ENCODE results near the gene CERK.

Gene CERK

DNA sequence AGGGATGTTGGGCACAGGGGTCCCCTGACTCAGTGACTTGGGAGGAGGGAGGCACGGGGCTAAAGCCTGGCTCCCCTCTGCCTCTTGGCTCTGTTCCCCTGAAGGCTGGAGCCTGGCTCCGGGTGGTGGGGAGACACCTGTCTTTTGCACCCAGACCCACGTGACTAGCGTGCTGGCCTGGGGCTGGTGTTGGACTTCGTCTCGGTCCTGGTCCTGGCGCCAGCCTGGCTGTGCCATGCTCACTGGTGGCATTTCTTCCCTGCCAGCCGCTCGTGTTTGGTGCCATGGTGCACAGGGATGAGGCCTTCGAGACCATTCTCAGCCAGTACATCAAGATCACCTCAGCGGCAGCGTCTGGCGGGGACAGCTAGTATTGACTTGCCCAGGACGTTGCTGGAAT is 61.2 kb downstream of the CERK start:
- DNase-seq = no peak

GRCh38 chr22:46676479-46676878 is 61.6 kb downstream of the CERK start:
- DNase-seq = no peak

DNA sequence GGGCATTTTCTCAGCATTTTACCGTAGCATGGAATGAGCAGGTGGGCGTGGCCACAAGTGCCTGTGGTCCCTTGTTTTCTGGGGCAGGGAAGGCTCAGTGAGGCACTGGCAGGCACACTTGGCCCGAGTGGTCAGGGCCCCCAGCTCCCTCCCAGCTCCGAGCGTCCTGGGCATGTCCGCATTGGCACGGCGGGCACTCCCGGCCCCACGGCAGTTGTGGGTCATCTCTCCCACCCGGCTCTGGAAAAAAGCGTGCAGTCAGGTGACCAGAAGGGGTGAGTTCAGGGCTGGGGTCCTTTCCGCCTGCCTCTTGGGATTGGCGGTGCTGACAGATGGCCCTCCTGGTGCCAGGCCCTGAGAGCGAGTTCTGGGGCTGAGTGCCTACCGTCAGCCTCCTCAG is 62.1 kb downstream of the CERK start:
- DNase-seq = no peak

DNA sequence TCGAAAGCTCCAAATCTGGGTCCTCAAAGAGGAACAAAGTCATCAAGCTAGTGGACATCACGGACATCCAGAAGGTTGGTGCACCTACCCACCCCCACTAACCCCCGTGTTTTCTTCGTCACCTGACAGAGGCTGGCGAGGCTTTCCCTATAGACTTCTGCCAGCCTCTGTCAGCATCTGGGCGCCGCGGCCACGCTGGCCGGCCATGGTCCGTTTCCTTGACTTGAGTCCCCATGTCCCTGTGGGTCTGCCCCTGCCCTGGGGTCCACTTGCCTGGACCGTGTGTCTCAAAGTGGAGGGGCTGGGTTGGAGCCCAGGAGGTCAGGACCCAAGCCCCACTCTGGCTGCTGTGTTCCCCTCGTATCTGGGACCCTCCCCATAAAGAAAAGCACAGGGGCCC is 62.6 kb downstream of the CERK start:
- DNase-seq = no peak

- DNase-seq = no peak
Measured at GRCh38 chr22:46674906-46675305, 63.1 kb downstream of the CERK start.

- peak; percentile 86 to 89 for DNase-seq
Measured at GRCh38 chr22:46674367-46674781, 63.7 kb downstream of the CERK start.

- DNase-seq = no peak
Measured at GRCh38 chr22:46673662-46674236, 64.3 kb downstream of the CERK start.

DNA sequence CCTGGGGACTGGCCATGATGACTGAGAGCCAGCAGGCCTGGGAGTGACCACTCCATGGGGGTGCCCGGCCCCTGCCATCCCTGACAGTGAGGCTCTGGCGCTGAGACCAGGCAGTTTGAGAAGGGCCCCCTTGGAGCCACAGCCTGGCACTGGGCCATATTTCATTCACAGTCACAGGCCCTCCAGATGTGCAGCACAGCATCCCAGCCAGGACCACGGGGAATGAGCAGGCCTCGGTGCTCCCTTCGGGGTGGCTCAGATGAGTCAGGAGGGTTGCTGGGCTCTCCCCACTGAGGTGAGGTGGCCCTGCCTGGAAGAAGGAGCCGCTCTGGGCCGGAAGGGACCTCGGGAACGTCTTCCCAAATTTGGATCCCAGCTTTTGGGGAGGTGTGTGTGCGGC is 64.8 kb downstream of the CERK start:
- DNase-seq = no peak

DNA sequence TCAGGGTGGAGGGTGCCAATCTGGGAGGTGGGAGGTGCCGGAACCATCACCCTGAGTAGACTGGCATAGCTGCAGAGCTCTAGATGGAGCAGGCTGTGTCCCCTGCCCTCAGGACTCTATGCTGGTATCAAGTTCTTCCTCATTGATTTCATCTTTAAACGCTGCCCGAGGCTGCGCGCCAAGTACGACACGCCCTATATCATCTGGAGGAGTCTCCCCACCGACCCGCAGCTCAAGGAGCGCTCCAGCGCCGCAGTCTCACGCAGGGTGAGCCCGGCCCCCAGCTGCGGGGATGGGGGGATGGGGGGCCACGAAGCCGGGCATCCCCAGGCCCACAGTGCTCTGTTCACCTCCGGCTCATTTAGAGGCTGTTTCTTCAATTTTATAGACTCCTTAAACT is 65.3 kb downstream of the CERK start:
- no peak for DNase-seq

- no peak for DNase-seq
Measured at GRCh38 chr22:46671824-46672432, 66.1 kb downstream of the CERK start.

DNA sequence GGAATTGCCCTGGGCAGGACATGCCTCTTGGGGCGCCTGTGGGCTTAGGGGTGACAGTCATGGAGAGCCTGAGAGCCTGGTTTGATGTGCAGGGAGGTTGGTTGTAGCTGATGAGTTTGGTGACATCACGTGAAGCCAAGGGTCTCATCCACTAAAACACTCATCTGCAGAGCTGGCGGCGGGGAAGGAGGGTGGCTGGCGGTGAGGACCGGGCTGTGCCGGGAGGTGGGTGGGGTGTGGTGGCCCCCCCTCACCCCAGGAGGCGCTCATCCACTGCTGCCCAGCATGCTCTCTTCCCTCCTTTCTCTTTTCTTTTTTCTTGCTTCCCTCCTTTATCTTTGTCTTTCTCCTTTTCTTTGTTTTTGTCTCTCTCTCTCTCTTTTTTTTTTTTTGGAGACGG is 68.9 kb downstream of the CERK start:
- no peak for DNase-seq

DNA sequence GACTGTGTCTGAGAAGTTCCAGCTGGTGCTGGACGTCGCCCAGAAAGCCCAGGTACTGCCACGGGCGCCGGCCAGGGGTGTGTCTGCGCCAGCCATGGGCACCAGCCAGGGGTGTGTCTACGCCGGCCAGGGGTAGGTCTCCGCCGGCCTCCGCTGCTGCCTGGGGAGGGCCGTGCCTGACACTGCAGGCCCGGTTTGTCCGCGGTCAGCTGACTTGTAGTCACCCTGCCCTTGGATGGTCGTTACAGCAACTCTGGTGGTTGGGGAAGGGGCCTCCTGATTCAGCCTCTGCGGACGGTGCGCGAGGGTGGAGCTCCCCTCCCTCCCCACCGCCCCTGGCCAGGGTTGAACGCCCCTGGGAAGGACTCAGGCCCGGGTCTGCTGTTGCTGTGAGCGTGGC is 69.9 kb downstream of the CERK start:
- no peak for DNase-seq

- no peak for DNase-seq
Measured at GRCh38 chr22:46667245-46667623, 70.8 kb downstream of the CERK start.

- DNase-seq = no peak
Measured at GRCh38 chr22:46666577-46667244, 71.3 kb downstream of the CERK start.

GRCh38 chr22:46665751-46666280 is 72.2 kb downstream of the CERK start:
- DNase-seq = no peak

GRCh38 chr22:46665151-46665695 is 72.8 kb downstream of the CERK start:
- no peak for DNase-seq

DNA sequence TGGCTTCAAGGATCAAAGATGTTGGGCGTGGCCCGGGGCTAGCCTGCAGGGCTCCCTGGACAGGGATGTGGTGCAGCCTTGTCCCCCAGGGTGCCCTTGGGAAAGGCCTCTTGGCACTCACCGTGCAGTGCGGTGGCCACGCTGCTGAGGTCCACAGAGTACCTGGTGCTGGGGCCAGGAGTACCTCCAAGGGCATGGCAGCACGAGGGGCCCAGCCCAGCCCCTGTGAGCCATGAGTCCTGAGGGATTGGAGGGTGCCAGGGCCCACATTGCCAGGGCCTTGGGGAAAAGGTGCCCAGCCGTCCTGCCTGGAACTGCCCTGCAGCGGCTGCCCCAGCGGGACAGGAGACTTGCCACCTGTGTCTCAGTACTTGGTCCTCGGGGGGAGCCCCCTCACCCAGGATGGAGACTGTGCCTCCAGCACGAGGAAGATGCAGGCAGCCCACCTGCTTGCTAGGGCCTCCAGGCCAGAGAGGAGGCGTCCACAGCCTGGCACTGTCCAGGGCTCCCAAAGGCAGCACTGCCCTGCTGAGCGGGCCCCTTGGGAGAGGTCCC is 73.7 kb downstream of the CERK start:
- DNase-seq = no peak

DNA sequence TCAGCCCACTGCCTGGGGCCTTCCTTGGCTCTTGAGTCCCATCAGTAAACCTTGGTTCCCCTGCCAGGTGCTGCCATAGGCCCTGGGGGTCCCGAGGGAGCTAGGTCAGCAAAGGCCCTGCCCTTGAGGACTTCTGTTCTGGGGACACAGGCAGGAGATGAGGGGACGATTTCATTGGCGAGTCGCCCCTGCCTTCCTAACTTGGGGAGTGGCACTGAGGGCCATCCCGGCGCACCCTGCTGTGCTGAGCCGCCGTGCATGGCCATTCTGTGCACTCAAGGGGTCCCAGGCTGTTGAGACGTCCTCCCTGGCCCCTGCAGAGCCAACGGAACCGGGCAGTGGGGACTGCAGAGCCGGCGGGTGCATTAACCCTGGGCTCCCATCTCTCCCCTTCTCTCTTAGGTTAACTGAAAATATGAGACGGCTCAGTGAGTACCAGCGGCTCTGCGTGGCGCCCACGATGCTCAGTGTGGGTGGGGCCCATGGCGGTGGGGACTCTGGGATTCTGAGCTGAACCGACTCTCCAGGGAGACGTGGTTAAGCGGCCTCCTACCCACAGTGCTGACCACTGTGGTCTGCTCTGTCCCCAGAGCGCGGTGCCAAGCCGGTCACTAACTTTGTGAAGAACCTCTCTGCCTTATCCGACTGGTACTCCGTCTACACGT is 74.5 kb downstream of the CERK start:
- DNase-seq = no peak

DNA sequence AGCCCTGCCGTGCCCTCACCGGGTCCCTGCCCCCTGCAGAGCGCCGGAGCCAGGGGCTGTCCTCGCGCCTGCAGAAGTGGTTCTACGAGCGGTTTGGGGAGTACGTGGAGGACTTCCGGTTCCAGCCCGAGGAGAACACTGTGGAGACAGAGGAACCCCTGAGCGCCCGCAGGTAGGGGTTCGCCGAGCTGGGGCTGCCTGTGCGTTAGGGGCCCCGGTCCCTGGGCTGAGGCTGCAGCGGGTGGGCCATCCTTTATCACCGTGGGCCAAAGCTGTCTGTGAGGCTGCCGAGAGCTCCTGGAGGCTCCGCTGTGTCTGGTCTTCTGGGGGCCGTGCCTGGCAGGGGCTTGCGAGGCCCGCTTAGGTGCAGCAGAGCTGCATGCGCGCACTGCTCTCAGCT is 75.1 kb downstream of the CERK start:
- no peak for DNase-seq

DNA sequence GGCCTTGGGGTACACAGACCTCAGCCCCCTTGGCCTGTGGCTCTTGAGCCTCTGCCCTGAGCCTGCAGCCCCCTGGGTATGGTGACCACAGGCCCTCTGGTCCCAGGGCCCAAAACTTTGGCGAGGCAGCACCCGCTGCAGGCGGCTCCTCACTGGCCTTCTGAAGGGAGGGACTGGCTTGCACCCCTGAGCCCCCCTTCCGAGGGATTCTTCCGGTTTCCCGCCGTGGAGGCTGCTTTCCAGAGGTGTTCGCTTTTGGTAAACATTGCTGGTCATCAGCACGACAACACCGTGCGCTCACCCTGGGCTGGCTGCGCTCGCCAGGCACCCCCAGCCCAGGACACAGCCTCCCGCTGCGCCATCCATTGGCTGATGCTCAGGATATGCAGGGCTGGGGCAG is 75.8 kb downstream of the CERK start:
- DNase-seq = no peak

DNA sequence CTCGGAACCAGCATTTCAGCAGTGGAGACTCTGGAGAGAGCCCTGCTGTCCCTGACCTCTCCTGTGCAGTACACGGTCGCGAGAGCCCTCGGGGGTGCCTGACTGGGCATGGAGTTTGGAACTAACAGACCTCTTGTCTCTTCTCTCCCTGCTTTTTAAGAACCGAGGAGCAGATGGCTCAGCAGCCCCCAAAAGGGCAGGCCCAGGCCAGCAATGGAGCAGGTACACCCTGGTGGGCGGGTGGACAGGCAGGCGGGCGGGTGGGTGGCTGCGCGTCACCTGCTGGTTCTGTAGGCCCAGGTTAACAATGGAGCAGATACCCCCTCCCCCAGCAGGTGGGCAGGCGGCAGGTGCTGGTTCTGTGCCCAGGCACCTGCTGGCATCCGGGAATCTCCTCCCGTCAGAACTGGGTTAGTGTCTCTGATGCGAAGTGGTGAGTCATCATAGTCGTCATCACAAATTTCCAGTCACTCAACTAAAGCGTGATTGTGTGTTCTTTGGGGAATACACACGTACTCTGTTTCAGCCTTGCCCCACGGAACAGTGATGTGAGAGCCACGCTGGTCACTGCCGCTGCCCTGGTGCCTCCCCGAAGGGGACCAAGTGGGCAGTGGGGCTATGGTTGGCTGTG is 76.7 kb downstream of the CERK start:
- peak in 1 of 2 donors; percentile 41 for DNase-seq

- DNase-seq = no peak
Measured at GRCh38 chr22:46660604-46661201, 77.3 kb downstream of the CERK start.
